Measurements from ENCODE around the gene ZNF544. TPM values are rescaled to one million over a fixed set of nuclear protein-coding genes. Genes with fewer than 3 reads are reported as not detected.
A peak's percentile ranks its signal among the peaks of the same experiment; 100 is the strongest.

ZNF544 gene
- total RNA-seq, 1 donor from 2014 or later, result 22.6 TPM

- peak; percentile 98 to 99 for ATAC-seq
- Histone ChIP-seq H3K4me1 (peaks cover 12% of the 10 kb centered on the region), H3K27me3 (ENCODE audit: low read depth) (no peaks in the 10 kb centered on the region), H3K27ac (peak within 1 kb of the TSS; percentile 91), H3K36me3 (peaks cover 5% of the 10 kb centered on the region), H3K4me3 (peak within 1 kb of the TSS; percentile 94), H3K9me3 (peaks cover 42% of the 10 kb centered on the region)
- peak; percentile 98 for DNase-seq
- TF ChIP-seq CTCF (IDR thresholded peaks at IDR 0.05), result no peak
- intact Hi-C loops (cut with DNase I), result no loop called here
Observed at GRCh38 chr19:58278541-58279041, 49.9 kb downstream of the ZNF544 start, which contains the start of gene ZNF8. ZNF8 (plus strand) TSS chr19:58278955; CDS start chr19:58279082, 127 bp downstream.

- intact Hi-C loops (cut with DNase I), result no loop called here
- H3K9me3 ChIP-seq, result peaks cover 40% of the 10 kb centered on the region
- no peaks in the 10 kb centered on the region for H3K27me3 ChIP-seq (ENCODE audit: low read depth)
- no peak for TF ChIP-seq CTCF (IDR thresholded peaks at IDR 0.05)
- H3K27ac ChIP-seq, result peak overlapping the region; percentile 91
- ATAC-seq (peak; percentile 70 to 80), DNase-seq (peak; percentile 76)
- peaks cover 5% of the 10 kb centered on the region for H3K36me3 ChIP-seq
- H3K4me3 ChIP-seq, result peak overlapping the region; percentile 94
- H3K4me1 ChIP-seq, result peaks cover 12% of the 10 kb centered on the region
Observed at GRCh38 chr19:58279042-58279924, 50.6 kb downstream of the ZNF544 start.

GRCh38 chr19:58279925-58280316 is 51.2 kb downstream of the ZNF544 start:
- Histone ChIP-seq H3K27me3 (ENCODE audit: low read depth) (no peaks in the 10 kb centered on the region), H3K4me3 (peak overlapping the region; percentile 94), H3K36me3 (peaks cover 4% of the 10 kb centered on the region), H3K27ac (no peak overlapping the region), H3K9me3 (peaks cover 37% of the 10 kb centered on the region), H3K4me1 (peaks cover 12% of the 10 kb centered on the region)
- intact Hi-C loops (cut with DNase I), result no loop called here
- ATAC-seq (no peak), DNase-seq (no peak)
- TF ChIP-seq CTCF (IDR thresholded peaks at IDR 0.05), result no peak

- H3K36me3 ChIP-seq, result peaks cover 35% of the 10 kb centered on the region
- H3K27me3 ChIP-seq (ENCODE audit: low read depth), result no peaks in the 10 kb centered on the region
- no peak overlapping the region for H3K27ac ChIP-seq
- intact Hi-C loops (cut with DNase I), result no loop called here
- ATAC-seq (no peak), DNase-seq (no peak)
- peaks cover 12% of the 10 kb centered on the region for H3K4me1 ChIP-seq
- peaks cover 16% of the 10 kb centered on the region for H3K9me3 ChIP-seq
- TF ChIP-seq CTCF (IDR thresholded peaks at IDR 0.05), result no peak
- no peak overlapping the region for H3K4me3 ChIP-seq
Observed at GRCh38 chr19:58284199-58284598, 55.5 kb downstream of the ZNF544 start.

GRCh38 chr19:58291943-58292342 is 63.2 kb downstream of the ZNF544 start:
- intact Hi-C loops (cut with DNase I), result no loop called here
- H3K4me3 ChIP-seq, result no peak overlapping the region
- H3K9me3 ChIP-seq, result peaks cover 54% of the 10 kb centered on the region
- no peaks in the 10 kb centered on the region for H3K4me1 ChIP-seq
- no peak for DNase-seq
- H3K27ac ChIP-seq, result no peak overlapping the region
- ATAC-seq, result no peak
- peaks cover 82% of the 10 kb centered on the region for H3K36me3 ChIP-seq
- TF ChIP-seq CTCF (IDR thresholded peaks at IDR 0.05), result no peak
- no peaks in the 10 kb centered on the region for H3K27me3 ChIP-seq (ENCODE audit: low read depth)

Data from lower lobe of right lung (tissue), 2 donors.